CD4-positive, alpha-beta T cell treated with Interleukin-15 for 1 hour (primary cell): ENCODE data around the gene SFXN4.
"Not testable (repeated sequence)": the region's sequence is repeated elsewhere in the genome, so short reads cannot be mapped to it uniquely, and the experiment has no call there.

Experiments used
- DNase-seq: peaks from one replicate; pipeline ENCODE4 v3.0.0-alpha.2; 2020

The SFXN4 gene

GRCh38 chr10:119139464-119140067, 25.9 kb downstream of the SFXN4 start:
- peak; percentile 54 for DNase-seq

GRCh38 chr10:119138346-119139306, 26.9 kb downstream of the SFXN4 start:
- no peak for DNase-seq

- not testable (repeated sequence) for DNase-seq
Measured at GRCh38 chr10:119137878-119138277, 27.6 kb downstream of the SFXN4 start.

- DNase-seq: no peak
Measured at GRCh38 chr10:119136084-119136483, 29.4 kb downstream of the SFXN4 start.

GRCh38 chr10:119135513-119135881, 30.0 kb downstream of the SFXN4 start:
- DNase-seq: peak; percentile 48

- peak; percentile 37 for DNase-seq
Measured at GRCh38 chr10:119133949-119134348, 31.6 kb downstream of the SFXN4 start.

- no peak for DNase-seq
Measured at GRCh38 chr10:119132521-119133345, 32.8 kb downstream of the SFXN4 start.

- DNase-seq: peak; percentile 56
Measured at GRCh38 chr10:119131512-119132240, 33.8 kb downstream of the SFXN4 start.

GRCh38 chr10:119129721-119130120, 35.8 kb downstream of the SFXN4 start:
- no peak for DNase-seq

- no peak for DNase-seq
Measured at GRCh38 chr10:119125942-119126341, 39.6 kb downstream of the SFXN4 start.

GRCh38 chr10:119120875-119121274, 44.6 kb downstream of the SFXN4 start:
- no peak for DNase-seq

- no peak for DNase-seq
Measured at GRCh38 chr10:119120413-119120867, 45.1 kb downstream of the SFXN4 start.

GRCh38 chr10:119119400-119119799, 46.1 kb downstream of the SFXN4 start:
- DNase-seq: no peak

GRCh38 chr10:119118231-119118630, 47.3 kb downstream of the SFXN4 start:
- no peak for DNase-seq

- no peak for DNase-seq
Measured at GRCh38 chr10:119116326-119116951, 49.1 kb downstream of the SFXN4 start.

- DNase-seq: no peak
Measured at GRCh38 chr10:119115926-119116325, 49.6 kb downstream of the SFXN4 start.

- DNase-seq: no peak
Measured at GRCh38 chr10:119113751-119114732, 51.5 kb downstream of the SFXN4 start.

- DNase-seq: no peak
Measured at GRCh38 chr10:119112056-119112455, 53.5 kb downstream of the SFXN4 start.

- not testable (repeated sequence) for DNase-seq
Measured at GRCh38 chr10:119107771-119108170, 57.7 kb downstream of the SFXN4 start.

GRCh38 chr10:119107106-119107505, 58.4 kb downstream of the SFXN4 start:
- not testable (repeated sequence) for DNase-seq

GRCh38 chr10:119105899-119106298, 59.6 kb downstream of the SFXN4 start:
- DNase-seq: not testable (repeated sequence)
